NB4 (cell line): ENCODE measurements around the gene ADAP1.

Experiments used
- MYC ChIP-seq: IDR thresholded peaks from 2 replicates; pipeline ENCODE4 v1.6.1; 2011; ENCODE audit warnings: low read depth, low read length
- POLR2A ChIP-seq: IDR thresholded peaks from 2 replicates; pipeline ENCODE4 v1.6.1; 2011; ENCODE audit warnings: mild to moderate bottlenecking; ENCODE audit not compliant: insufficient read length; ENCODE audit errors: extremely low read depth
- TF ChIP-seq, protein P1 (sequence below): IDR thresholded peaks from one replicate; pipeline ENCODE4 v1.5.1; 2012; ENCODE audit warnings: low read depth, low read length
- TF ChIP-seq, protein P2 (sequence below): IDR thresholded peaks from 2 replicates; pipeline ENCODE4 v1.6.1; 2011; ENCODE audit warnings: low read depth, low read length

DNA sequence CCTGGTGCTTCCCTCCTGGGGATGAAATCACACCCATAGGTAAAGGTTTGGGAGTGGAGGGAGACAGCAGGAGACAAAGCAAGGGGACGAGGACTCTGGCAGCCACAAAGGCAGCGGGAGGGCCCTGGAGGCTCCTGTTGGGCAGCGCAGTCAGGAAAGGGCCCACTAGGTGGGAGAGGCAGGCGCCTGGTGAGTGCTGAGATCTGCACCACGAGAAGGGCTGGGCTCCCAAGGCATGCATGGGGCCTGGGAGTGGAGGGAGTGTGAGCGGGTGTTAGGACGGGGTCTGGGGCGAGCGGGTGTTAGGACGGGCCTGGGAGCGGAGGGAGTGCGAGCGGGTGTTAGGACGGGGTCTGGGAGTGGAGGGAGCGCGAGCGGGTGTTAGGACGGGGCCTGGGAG lies 65.1 kb downstream of the ADAP1 start:
- TF ChIP-seq, protein P1, sequence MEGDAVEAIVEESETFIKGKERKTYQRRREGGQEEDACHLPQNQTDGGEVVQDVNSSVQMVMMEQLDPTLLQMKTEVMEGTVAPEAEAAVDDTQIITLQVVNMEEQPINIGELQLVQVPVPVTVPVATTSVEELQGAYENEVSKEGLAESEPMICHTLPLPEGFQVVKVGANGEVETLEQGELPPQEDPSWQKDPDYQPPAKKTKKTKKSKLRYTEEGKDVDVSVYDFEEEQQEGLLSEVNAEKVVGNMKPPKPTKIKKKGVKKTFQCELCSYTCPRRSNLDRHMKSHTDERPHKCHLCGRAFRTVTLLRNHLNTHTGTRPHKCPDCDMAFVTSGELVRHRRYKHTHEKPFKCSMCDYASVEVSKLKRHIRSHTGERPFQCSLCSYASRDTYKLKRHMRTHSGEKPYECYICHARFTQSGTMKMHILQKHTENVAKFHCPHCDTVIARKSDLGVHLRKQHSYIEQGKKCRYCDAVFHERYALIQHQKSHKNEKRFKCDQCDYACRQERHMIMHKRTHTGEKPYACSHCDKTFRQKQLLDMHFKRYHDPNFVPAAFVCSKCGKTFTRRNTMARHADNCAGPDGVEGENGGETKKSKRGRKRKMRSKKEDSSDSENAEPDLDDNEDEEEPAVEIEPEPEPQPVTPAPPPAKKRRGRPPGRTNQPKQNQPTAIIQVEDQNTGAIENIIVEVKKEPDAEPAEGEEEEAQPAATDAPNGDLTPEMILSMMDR: no peak
- TF ChIP-seq POLR2A (no peak), MYC (no peak)
- TF ChIP-seq, protein P2, sequence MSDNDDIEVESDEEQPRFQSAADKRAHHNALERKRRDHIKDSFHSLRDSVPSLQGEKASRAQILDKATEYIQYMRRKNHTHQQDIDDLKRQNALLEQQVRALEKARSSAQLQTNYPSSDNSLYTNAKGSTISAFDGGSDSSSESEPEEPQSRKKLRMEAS: no peak
